PC-3 (cell line): ENCODE measurements around the gene PSTK. TPM values are rescaled to one million over a fixed set of nuclear protein-coding genes. Genes with fewer than 3 reads are reported as not detected.

Experiments used
- ATAC-seq: fragments of 200-7000 bp; cut with Tn5 transposase; 2 replicates; pipeline ENCODE4 v1.9.1; 2020; ENCODE audit warnings: mild to moderate bottlenecking, moderate library complexity
- BruUV-seq: library from RNA; stranded (reverse); fragments of 400-500 nt; replicated peaks from 2 replicates; lab custom pipeline; 2021; lab: Mats Ljungman, UMichigan
- CTCF ChIA-PET: fragments of 300-600 bp; sonication (Branson Sonifier 250); formaldehyde crosslinking; loops from one replicate; lab custom pipeline; 2022; ENCODE audit warnings: antibody characterized with exemption; lab: Charles Lee
- POLR2A ChIA-PET: fragments of 300-600 bp; sonication (Branson Sonifier 250); formaldehyde crosslinking; loops from one replicate; lab custom pipeline; 2022; ENCODE audit warnings: antibody characterized with exemption; ENCODE audit not compliant: unreplicated experiment; lab: Charles Lee
- DNase-seq: peaks from one replicate; pipeline ENCODE4 v3.0.0-alpha.2; 2015
- H2AFZ ChIP-seq: fragments of 300-600 bp; sonication (generic); 2 replicates; pipeline ENCODE4 v1.6.0; 2016; ENCODE audit warnings: antibody characterized with exemption, low read length
- H3F3A ChIP-seq: fragments of 300-600 bp; sonication (generic); one replicate; pipeline ENCODE4 v1.6.0; 2017; ENCODE audit warnings: antibody characterized with exemption, low read length, control low read depth, mild to moderate bottlenecking; ENCODE audit not compliant: unreplicated experiment
- H3K27ac ChIP-seq: fragments of 300-600 bp; sonication (generic); 2 replicates; pipeline ENCODE4 v1.5.1; 2016; ENCODE audit warnings: mild to moderate bottlenecking, low read length
- H3K27me3 ChIP-seq: fragments of 300-600 bp; sonication (generic); 2 replicates; pipeline ENCODE4 v1.6.1; 2016; ENCODE audit warnings: low read length, mixed read lengths
- H3K36me3 ChIP-seq: fragments of 300-600 bp; sonication (generic); 2 replicates; pipeline ENCODE4 v1.6.1; 2016; ENCODE audit warnings: low read depth, mixed run types, low read length, mixed read lengths
- H3K4me1 ChIP-seq: fragments of 300-600 bp; sonication (generic); 2 replicates; pipeline ENCODE4 v1.5.1; 2016; ENCODE audit warnings: low read length; ENCODE audit not compliant: insufficient read depth
- H3K4me2 ChIP-seq: fragments of 300-600 bp; sonication (generic); 2 replicates; pipeline ENCODE4 v1.6.0; 2016; ENCODE audit warnings: low read length
- H3K4me3 ChIP-seq: fragments of 300-600 bp; sonication (generic); 2 replicates; pipeline ENCODE4 v1.5.1; 2016; ENCODE audit warnings: mild to moderate bottlenecking, low read length, mixed read lengths
- H3K79me2 ChIP-seq: fragments of 300-600 bp; sonication (generic); 2 replicates; pipeline ENCODE4 v1.6.1; 2017; ENCODE audit warnings: low read length, mixed read lengths
- H3K9ac ChIP-seq: fragments of 300-600 bp; sonication (generic); 2 replicates; pipeline ENCODE4 v1.6.0; 2016; ENCODE audit warnings: mild to moderate bottlenecking, low read length
- H3K9me2 ChIP-seq: fragments of 300-600 bp; sonication (generic); replicated peaks from 2 replicates; pipeline ENCODE4 v1.6.1; 2016; ENCODE audit warnings: mixed run types, low read length, mixed read lengths
- H3K9me3 ChIP-seq: fragments of 300-600 bp; sonication (generic); 2 replicates; pipeline ENCODE4 v1.6.1; 2016; ENCODE audit warnings: low read length, mixed read lengths
- H4K20me1 ChIP-seq: fragments of 300-600 bp; sonication (generic); 2 replicates; pipeline ENCODE4 v1.6.1; 2016; ENCODE audit warnings: low read length, mixed read lengths
- EZH2 ChIP-seq: fragments of 300-600 bp; sonication (generic); IDR thresholded peaks from one replicate; pipeline ENCODE4 v1.6.1; 2017; ENCODE audit warnings: antibody characterized with exemption, mild to moderate bottlenecking, low read length; ENCODE audit not compliant: unreplicated experiment
- EZH2phosphoT487 ChIP-seq: fragments of 300-600 bp; sonication (generic); IDR thresholded peaks from 2 replicates; pipeline ENCODE4 v1.6.1; 2018; ENCODE audit warnings: mild to moderate bottlenecking, antibody characterized with exemption, low read length, borderline replicate concordance
- intact Hi-C: fragments of 100-400 bp; cut with micrococcal nuclease; formaldehyde crosslinking; loops from 2 replicates; pipeline ENCODE4 v1.9.0; 2023
- total RNA-seq: library from RNA; depleted of rRNA; stranded (reverse); fragments of >200 nt; gene quantifications from 2 replicates; pipeline ENCODE4 v1.2.3, GENCODE V29; 2014
- TF ChIP-seq, protein P1 (sequence below): fragments of 300-600 bp; sonication (generic); conservative IDR thresholded peaks from 2 replicates; pipeline ENCODE4 v1.5.1; 2017; ENCODE audit warnings: antibody characterized with exemption, low read depth, mild to moderate bottlenecking, low read length

Gene PSTK
- total RNA-seq, 1 experiment from 2014 or later, result 2.6 TPM

- H3K27ac ChIP-seq, result no peak overlapping the region
- no peaks in the 10 kb centered on the region for H3K27me3 ChIP-seq
- H3K4me1 ChIP-seq, result peaks cover 9% of the 10 kb centered on the region; the same call in 1 of the 2 replicates
- H3K9me3 ChIP-seq, result no peaks in the 10 kb centered on the region
- peaks cover 10% of the 10 kb centered on the region for H3K79me2 ChIP-seq
- no peak overlapping the region for H2AFZ ChIP-seq
- no peaks in the 10 kb centered on the region for H4K20me1 ChIP-seq
- DNase-seq, result no peak
- intact Hi-C loops, result no loop called here
- POLR2A ChIA-PET, result no interaction called here
- H3K9me2 ChIP-seq, result no peaks in the 10 kb centered on the region
- H3K9ac ChIP-seq, result no peak overlapping the region
- H3F3A ChIP-seq, result no peaks in the 10 kb centered on the region
- H3K36me3 ChIP-seq, result no peaks in the 10 kb centered on the region
- H3K4me3 ChIP-seq, result no peak overlapping the region
- H3K4me2 ChIP-seq, result no peak overlapping the region
- TF ChIP-seq EZH2 (no peak), EZH2phosphoT487 (no peak)
- TF ChIP-seq, protein P1, sequence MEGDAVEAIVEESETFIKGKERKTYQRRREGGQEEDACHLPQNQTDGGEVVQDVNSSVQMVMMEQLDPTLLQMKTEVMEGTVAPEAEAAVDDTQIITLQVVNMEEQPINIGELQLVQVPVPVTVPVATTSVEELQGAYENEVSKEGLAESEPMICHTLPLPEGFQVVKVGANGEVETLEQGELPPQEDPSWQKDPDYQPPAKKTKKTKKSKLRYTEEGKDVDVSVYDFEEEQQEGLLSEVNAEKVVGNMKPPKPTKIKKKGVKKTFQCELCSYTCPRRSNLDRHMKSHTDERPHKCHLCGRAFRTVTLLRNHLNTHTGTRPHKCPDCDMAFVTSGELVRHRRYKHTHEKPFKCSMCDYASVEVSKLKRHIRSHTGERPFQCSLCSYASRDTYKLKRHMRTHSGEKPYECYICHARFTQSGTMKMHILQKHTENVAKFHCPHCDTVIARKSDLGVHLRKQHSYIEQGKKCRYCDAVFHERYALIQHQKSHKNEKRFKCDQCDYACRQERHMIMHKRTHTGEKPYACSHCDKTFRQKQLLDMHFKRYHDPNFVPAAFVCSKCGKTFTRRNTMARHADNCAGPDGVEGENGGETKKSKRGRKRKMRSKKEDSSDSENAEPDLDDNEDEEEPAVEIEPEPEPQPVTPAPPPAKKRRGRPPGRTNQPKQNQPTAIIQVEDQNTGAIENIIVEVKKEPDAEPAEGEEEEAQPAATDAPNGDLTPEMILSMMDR, result no peak
- no TSS peak for BruUV-seq
- ATAC-seq, result no peak
- CTCF ChIA-PET, result no interaction called here
These were observed 22.7 kb upstream of the PSTK start for GRCh38 chr10:122957474-122957873.

- Histone ChIP-seq H3F3A (no peaks in the 10 kb centered on the region), H3K4me3 (no peak overlapping the region), H3K9me3 (no peaks in the 10 kb centered on the region), H4K20me1 (no peaks in the 10 kb centered on the region), H3K36me3 (no peaks in the 10 kb centered on the region), H2AFZ (no peak overlapping the region), H3K27me3 (no peaks in the 10 kb centered on the region), H3K4me1 (no peaks in the 10 kb centered on the region), H3K27ac (no peak overlapping the region), H3K4me2 (no peak overlapping the region), H3K79me2 (no peaks in the 10 kb centered on the region), H3K9ac (no peak overlapping the region), H3K9me2 (no peaks in the 10 kb centered on the region)
- CTCF ChIA-PET, result interaction anchor here (0.5 kb wide), 1 partner anchor 257 kb away, joined by 5 read pairs; no protein-coding TSS in a partner anchor
- POLR2A ChIA-PET, result no interaction called here
- ATAC-seq (no peak), DNase-seq (no peak)
- intact Hi-C loops, result no loop called here
- no TSS peak for BruUV-seq
- TF ChIP-seq EZH2phosphoT487 (no peak), EZH2 (no peak)
- TF ChIP-seq, protein P1, result no peak
These were observed 17.8 kb upstream of the PSTK start for GRCh38 chr10:122962405-122962804.

DNA sequence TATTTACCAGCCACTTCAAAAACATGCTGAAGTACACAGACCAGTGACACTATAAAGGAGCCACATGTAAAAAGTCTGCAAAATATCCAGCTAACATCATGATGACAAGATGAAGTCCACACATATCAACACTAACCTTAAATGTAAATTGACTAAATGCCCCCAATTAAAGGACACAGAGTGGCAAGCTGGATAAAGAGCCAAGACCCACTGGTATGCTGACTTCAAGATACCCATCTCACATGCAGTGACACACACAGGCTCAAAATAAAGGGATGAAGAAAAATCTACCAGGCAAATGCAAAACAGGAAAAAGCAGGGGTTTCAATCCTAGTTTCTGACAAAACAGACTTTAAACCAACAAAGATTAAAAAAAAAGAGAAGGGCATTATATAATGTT is 13.3 kb upstream of the PSTK start:
- Histone ChIP-seq H4K20me1 (no peaks in the 10 kb centered on the region), H3K4me2 (no peak overlapping the region), H3K9me3 (no peaks in the 10 kb centered on the region), H3K36me3 (no peaks in the 10 kb centered on the region), H3K27ac (no peak overlapping the region), H2AFZ (no peak overlapping the region), H3K9ac (no peak overlapping the region), H3K4me3 (no peak overlapping the region), H3K79me2 (no peaks in the 10 kb centered on the region), H3K4me1 (no peaks in the 10 kb centered on the region), H3K27me3 (no peaks in the 10 kb centered on the region), H3K9me2 (no peaks in the 10 kb centered on the region), H3F3A (no peaks in the 10 kb centered on the region)
- no peak for TF ChIP-seq EZH2
- TF ChIP-seq, protein P1, result no peak
- no peak for TF ChIP-seq EZH2phosphoT487
- no peak for ATAC-seq
- ChIA-PET POLR2A (no interaction called here), CTCF (no interaction called here)
- intact Hi-C loops, result no loop called here
- no peak for DNase-seq
- BruUV-seq, result no TSS peak
